ENCODE data around the gene DGKB. TPM values are rescaled to one million over a fixed set of nuclear protein-coding genes. Genes with fewer than 3 reads are reported as not detected.
"Not testable (repeated sequence)": the region's sequence is repeated elsewhere in the genome, so short reads cannot be mapped to it uniquely, and the experiment has no call there.

Gene DGKB
- total RNA-seq, 1 experiment from 2014 or later = 0.07 TPM

GRCh38 chr7:14458846-14459245, 443.7 kb downstream of the DGKB start:
- not testable (repeated sequence) for DNase-seq (ENCODE audit: low spot score)

GRCh38 chr7:14457568-14458453, 444.7 kb downstream of the DGKB start:
- peak; percentile 86 for DNase-seq (ENCODE audit: low spot score)

GRCh38 chr7:14449291-14449690, 453.3 kb downstream of the DGKB start:
- no peak for DNase-seq (ENCODE audit: low spot score)

GRCh38 chr7:14446829-14447228, 455.7 kb downstream of the DGKB start:
- DNase-seq (ENCODE audit: low spot score) = no peak

GRCh38 chr7:14446219-14446618, 456.3 kb downstream of the DGKB start:
- no peak for DNase-seq (ENCODE audit: low spot score)

GRCh38 chr7:14438366-14438765, 464.2 kb downstream of the DGKB start:
- no peak for DNase-seq (ENCODE audit: low spot score)

- no peak for DNase-seq (ENCODE audit: low spot score)
Measured at GRCh38 chr7:14436878-14437277, 465.7 kb downstream of the DGKB start.

- no peak for DNase-seq (ENCODE audit: low spot score)
Measured at GRCh38 chr7:14432924-14433323, 469.6 kb downstream of the DGKB start.

GRCh38 chr7:14430926-14431325, 471.6 kb downstream of the DGKB start:
- no peak for DNase-seq (ENCODE audit: low spot score)

- no peak for DNase-seq (ENCODE audit: low spot score)
Measured at GRCh38 chr7:14425559-14425958, 477.0 kb downstream of the DGKB start.

GRCh38 chr7:14424675-14425074, 477.9 kb downstream of the DGKB start:
- no peak for DNase-seq (ENCODE audit: low spot score)

- no peak for DNase-seq (ENCODE audit: low spot score)
Measured at GRCh38 chr7:14420768-14421167, 481.8 kb downstream of the DGKB start.

- DNase-seq (ENCODE audit: low spot score) = no peak
Measured at GRCh38 chr7:14419531-14419930, 483.0 kb downstream of the DGKB start.

- DNase-seq (ENCODE audit: low spot score) = no peak
Measured at GRCh38 chr7:14418633-14419032, 483.9 kb downstream of the DGKB start.

GRCh38 chr7:14414274-14414986, 488.1 kb downstream of the DGKB start:
- DNase-seq (ENCODE audit: low spot score) = peak; percentile 4

GRCh38 chr7:14407246-14408015, 495.1 kb downstream of the DGKB start:
- DNase-seq (ENCODE audit: low spot score) = no peak

- peak; percentile 27 for DNase-seq (ENCODE audit: low spot score)
Measured at GRCh38 chr7:14403587-14403986, 499.0 kb downstream of the DGKB start.

GRCh38 chr7:14400271-14400670, 502.3 kb downstream of the DGKB start:
- DNase-seq (ENCODE audit: low spot score) = no peak

GRCh38 chr7:14398526-14398925, 504.0 kb downstream of the DGKB start:
- no peak for DNase-seq (ENCODE audit: low spot score)

GRCh38 chr7:14395860-14396259, 506.7 kb downstream of the DGKB start:
- no peak for DNase-seq (ENCODE audit: low spot score)

GRCh38 chr7:14394786-14395185, 507.8 kb downstream of the DGKB start:
- DNase-seq (ENCODE audit: low spot score) = no peak

- no peak for DNase-seq (ENCODE audit: low spot score)
Measured at GRCh38 chr7:14389595-14389994, 513.0 kb downstream of the DGKB start.
